COLO668 (cell line): ENCODE results near the gene HM13.
"Not testable (repeated sequence)": the region's sequence is repeated elsewhere in the genome, so short reads cannot be mapped to it uniquely, and the experiment has no call there.

Experiments used
- DNase-seq: peaks from one replicate; lab custom pipeline; 2025; ENCODE audit not compliant: unreplicated experiment; lab: John Stamatoyannopoulos, UW

Gene HM13

GRCh38 chr20:31566319-31566657 lies 52.0 kb downstream of the HM13 start:
- DNase-seq: peak; percentile 59

GRCh38 chr20:31566658-31567379 lies 52.6 kb downstream of the HM13 start:
- DNase-seq: peak; percentile 95

- DNase-seq: no peak
These were observed 53.1 kb downstream of the HM13 start for GRCh38 chr20:31567380-31567720.

GRCh38 chr20:31568041-31568731 lies 53.9 kb downstream of the HM13 start:
- no peak for DNase-seq

GRCh38 chr20:31568773-31569162 lies 54.5 kb downstream of the HM13 start:
- no peak for DNase-seq

GRCh38 chr20:31569163-31570020 lies 55.1 kb downstream of the HM13 start:
- peak; percentile 31 for DNase-seq

GRCh38 chr20:31570021-31570463 lies 55.8 kb downstream of the HM13 start:
- DNase-seq: no peak

- peak; percentile 77 for DNase-seq
These were observed 56.7 kb downstream of the HM13 start for GRCh38 chr20:31570735-31571617.

- DNase-seq: no peak
These were observed 57.9 kb downstream of the HM13 start for GRCh38 chr20:31572042-31572700.

- DNase-seq: peak; percentile 99
These were observed 58.7 kb downstream of the HM13 start for GRCh38 chr20:31572701-31573554.

GRCh38 chr20:31573555-31574321 lies 59.5 kb downstream of the HM13 start:
- peak; percentile 70 for DNase-seq

GRCh38 chr20:31574986-31575385 lies 60.7 kb downstream of the HM13 start:
- not testable (repeated sequence) for DNase-seq

- no peak for DNase-seq
These were observed 62.5 kb downstream of the HM13 start for GRCh38 chr20:31576751-31577150.

GRCh38 chr20:31577194-31577593 lies 63.0 kb downstream of the HM13 start:
- no peak for DNase-seq

GRCh38 chr20:31578448-31579138 lies 64.4 kb downstream of the HM13 start:
- DNase-seq: no peak

GRCh38 chr20:31579245-31579644 lies 65.0 kb downstream of the HM13 start:
- DNase-seq: no peak

- DNase-seq: not testable (repeated sequence)
These were observed 65.9 kb downstream of the HM13 start for GRCh38 chr20:31579941-31580651.
